H9 (cell line): Measurements from ENCODE around the gene RAB11FIP4. TPM values are rescaled to one million over a fixed set of nuclear protein-coding genes. Genes with fewer than 3 reads are reported as not detected.

Source experiments
- DNase-seq: peaks from one replicate; pipeline ENCODE4 v3.0.0-alpha.2; 2017
- H2AFZ ChIP-seq: one replicate; pipeline ENCODE4 v1.6.1; 2013; ENCODE audit warnings: mild to moderate bottlenecking, low read length, control low read depth, moderate library complexity
- H2AK5ac ChIP-seq: 2 replicates; pipeline ENCODE4 v1.6.1; 2013; ENCODE audit warnings: low read length, control low read depth, mixed read lengths; ENCODE audit not compliant: insufficient read length
- H2BK120ac ChIP-seq: one replicate; pipeline ENCODE4 v1.6.1; 2013; ENCODE audit warnings: low read depth, mild to moderate bottlenecking, low read length, control low read depth, inconsistent platforms; ENCODE audit not compliant: poor library complexity, severe bottlenecking
- H2BK12ac ChIP-seq: 2 replicates; pipeline ENCODE4 v1.6.1; 2013; ENCODE audit warnings: low read length, control low read depth, mixed read lengths, low read depth; ENCODE audit not compliant: insufficient read length
- H2BK15ac ChIP-seq: 2 replicates; pipeline ENCODE4 v1.6.1; 2013; ENCODE audit warnings: low read depth, low read length, control low read depth
- H2BK20ac ChIP-seq: one replicate; pipeline ENCODE4 v1.6.1; 2013; ENCODE audit warnings: low read depth, mild to moderate bottlenecking, low read length, control low read depth, inconsistent platforms; ENCODE audit not compliant: poor library complexity, severe bottlenecking
- H2BK5ac ChIP-seq: 2 replicates; pipeline ENCODE4 v1.6.1; 2013; ENCODE audit warnings: low read length, control low read depth, mixed read lengths; ENCODE audit not compliant: insufficient read length
- H3K14ac ChIP-seq: 2 replicates; pipeline ENCODE4 v1.6.1; 2013; ENCODE audit warnings: low read length, control low read depth; ENCODE audit not compliant: insufficient read depth
- H3K18ac ChIP-seq: 2 replicates; pipeline ENCODE4 v1.6.1; 2013; ENCODE audit warnings: low read depth, mild to moderate bottlenecking, mixed read lengths, low read length, control low read depth; ENCODE audit not compliant: insufficient read length
- H3K23ac ChIP-seq: 2 replicates; pipeline ENCODE4 v1.6.1; 2013; ENCODE audit warnings: low read length, control low read depth, mixed read lengths, low read depth; ENCODE audit not compliant: insufficient read length
- H3K23me2 ChIP-seq: 2 replicates; pipeline ENCODE4 v1.6.1; 2013; ENCODE audit warnings: low read depth, mild to moderate bottlenecking, mixed read lengths, low read length, control low read depth; ENCODE audit not compliant: insufficient read length, poor library complexity, severe bottlenecking
- H3K27ac ChIP-seq: 2 replicates; pipeline ENCODE4 v1.5.1; 2013; ENCODE audit warnings: low read length, control low read depth, mixed read lengths, low read depth; ENCODE audit not compliant: insufficient read length
- H3K27me3 ChIP-seq: 2 replicates; pipeline ENCODE4 v1.6.1; 2013; ENCODE audit warnings: low read length, control low read depth, inconsistent platforms; ENCODE audit not compliant: insufficient read depth
- H3K4ac ChIP-seq: 2 replicates; pipeline ENCODE4 v1.6.1; 2013; ENCODE audit warnings: low read depth, mild to moderate bottlenecking, control low read depth, inconsistent platforms, low read length, moderate library complexity
- H3K4me1 ChIP-seq: 2 replicates; pipeline ENCODE4 v1.6.1; 2013; ENCODE audit warnings: low read length, control low read depth, inconsistent platforms; ENCODE audit not compliant: insufficient read depth
- H3K4me2 ChIP-seq: 2 replicates; pipeline ENCODE4 v1.6.1; 2013; ENCODE audit warnings: low read length, control low read depth, mixed read lengths; ENCODE audit not compliant: insufficient read length, insufficient read depth
- H3K56ac ChIP-seq: 2 replicates; pipeline ENCODE4 v1.6.1; 2013; ENCODE audit warnings: low read depth, mild to moderate bottlenecking, mixed read lengths, low read length, control low read depth; ENCODE audit not compliant: insufficient read length
- H3K79me1 ChIP-seq: 2 replicates; pipeline ENCODE4 v1.6.1; 2013; ENCODE audit warnings: low read depth, mild to moderate bottlenecking, moderate library complexity, low read length, control low read depth, inconsistent platforms; ENCODE audit not compliant: insufficient read depth, poor library complexity, severe bottlenecking
- H3K79me2 ChIP-seq: 2 replicates; pipeline ENCODE4 v1.6.1; 2013; ENCODE audit warnings: low read length, control low read depth, inconsistent platforms; ENCODE audit not compliant: insufficient read depth
- H3K9ac ChIP-seq: 2 replicates; pipeline ENCODE4 v1.6.1; 2013; ENCODE audit warnings: low read length, control low read depth, mixed read lengths; ENCODE audit not compliant: insufficient read length; ENCODE audit errors: extremely low read depth
- H3K9me3 ChIP-seq: one replicate; pipeline ENCODE4 v1.6.1; 2013; ENCODE audit warnings: low read depth, low read length, inconsistent platforms; ENCODE audit not compliant: control insufficient read depth
- H3T11ph ChIP-seq: one replicate; pipeline ENCODE4 v1.6.1; 2013; ENCODE audit warnings: mild to moderate bottlenecking, low read length, control low read depth, inconsistent platforms
- H4K20me1 ChIP-seq: one replicate; pipeline ENCODE4 v1.6.1; 2013; ENCODE audit not compliant: control insufficient read depth, insufficient read length, insufficient read depth
- H4K5ac ChIP-seq: 2 replicates; pipeline ENCODE4 v1.6.1; 2013; ENCODE audit warnings: low read depth, mild to moderate bottlenecking, mixed read lengths, low read length, control low read depth; ENCODE audit not compliant: insufficient read length
- H4K8ac ChIP-seq: replicated peaks from 2 replicates; pipeline ENCODE4 v1.6.1; 2013; ENCODE audit warnings: low read length, control low read depth, mixed read lengths, low read depth; ENCODE audit not compliant: insufficient read length
- H4K91ac ChIP-seq: 2 replicates; pipeline ENCODE4 v1.6.1; 2013; ENCODE audit warnings: low read depth, mild to moderate bottlenecking, moderate library complexity, mixed read lengths, low read length, control low read depth; ENCODE audit not compliant: insufficient read length
- H3K27ac Mint-ChIP-seq, 3 experiments: 2 replicates in 2 of 3; 3 replicates in 1 of 3; pipeline ENCODE4 v1.8.0; 2020 to 2021; ENCODE audit warnings: mixed read lengths in 3 of 3, mild to moderate bottlenecking in 1 of 3, moderate library complexity in 1 of 3
- H3K27me3 Mint-ChIP-seq: 2 replicates; pipeline ENCODE4 v1.8.0; 2021; ENCODE audit warnings: low read depth, mild to moderate bottlenecking, moderate library complexity, mixed read lengths
- H3K36me3 Mint-ChIP-seq, 3 experiments: 2 replicates in 2 of 3; 3 replicates in 1 of 3; pipeline ENCODE4 v1.8.0; 2020 to 2021; ENCODE audit warnings: low read depth in 3 of 3, mixed read lengths in 3 of 3; ENCODE audit not compliant: insufficient read depth in 1 of 3
- H3K4me1 Mint-ChIP-seq, 2 experiments: 2 replicates each; pipeline ENCODE4 v1.8.0; 2020; ENCODE audit warnings: mixed read lengths in 2 of 2
- H3K4me3 Mint-ChIP-seq, 2 experiments: 2 replicates in 1 of 2; 3 replicates in 1 of 2; pipeline ENCODE4 v1.8.0; 2020 to 2021; ENCODE audit warnings: mild to moderate bottlenecking in 2 of 2, mixed read lengths in 2 of 2, moderate library complexity in 1 of 2
- H3K9me3 Mint-ChIP-seq, 2 experiments: 2 replicates in 1 of 2; 3 replicates in 1 of 2; pipeline ENCODE4 v1.8.0; 2020; ENCODE audit warnings: mild to moderate bottlenecking in 2 of 2, mixed read lengths in 2 of 2, moderate library complexity in 1 of 2
- CTCF ChIP-seq: fragments of 200-600 bp; sonication (generic); conservative IDR thresholded peaks from 3 replicates; pipeline ENCODE4 v1.8.0; 2021; ENCODE audit warnings: antibody characterized with exemption, mild to moderate bottlenecking
- WGBS: extraction: QIAGEN DNeasy Blood & Tissue Kit; methylation state at CpG from one replicate; pipeline ENCODE4 v1.1.7; 2013; ENCODE audit warnings: missing lambda C conversion rate, low lambda C conversion rate, mixed read lengths; ENCODE audit not compliant: insufficient read length; ENCODE audit errors: extremely low coverage; 5-methylcytosine and 5-hydroxymethylcytosine counted together
- total RNA-seq: library from RNA; stranded (reverse); gene quantifications from 2 replicates; pipeline ENCODE4 v1.2.1, GENCODE V29; 2021

The RAB11FIP4 gene
- total RNA-seq, 1 experiment from 2014 or later, result 25.7 TPM

GRCh38 chr17:31512104-31512740 lies 120.7 kb downstream of the RAB11FIP4 start:
- no peak overlapping the region for H3K18ac ChIP-seq
- no peak overlapping the region for H2AK5ac ChIP-seq
- peaks cover 5% of the 10 kb centered on the region for H3K79me1 ChIP-seq
- no peak overlapping the region for H2BK15ac ChIP-seq
- DNase-seq, result no peak
- H4K20me1 ChIP-seq, result peaks cover 4% of the 10 kb centered on the region
- Mint-ChIP-seq H3K27me3 (no peaks in the 10 kb centered on the region), H3K4me3 (no peak overlapping the region), H3K4me1 (peaks cover 9 to 16% of the 10 kb centered on the region in 2 experiments), H3K36me3 (no peaks in the 10 kb centered on the region; a peak in 1 of 7 replicates), H3K9me3 (no peaks in the 10 kb centered on the region; a peak in 1 of 5 replicates), H3K27ac (no peak overlapping the region)
- H2BK5ac ChIP-seq, result no peak overlapping the region
- H4K91ac ChIP-seq, result no peak overlapping the region
- no peak overlapping the region for H3K56ac ChIP-seq
- H3K79me2 ChIP-seq, result no peaks in the 10 kb centered on the region
- no CpG with 5 or more reads among the region's 15 CpGs for WGBS
- no peak overlapping the region for H2BK20ac ChIP-seq
- no peak overlapping the region; the same call in 1 of the 2 replicates for H3K14ac ChIP-seq
- H3K23me2 ChIP-seq, result no peaks in the 10 kb centered on the region
- no peak overlapping the region for H2BK12ac ChIP-seq
- no peak overlapping the region for H2BK120ac ChIP-seq
- H3K23ac ChIP-seq, result no peak overlapping the region
- no peak for TF ChIP-seq CTCF
- no peak overlapping the region for H3K27ac ChIP-seq
- H4K8ac ChIP-seq, result no peak overlapping the region
- H3K4me2 ChIP-seq, result no peak overlapping the region
- no peaks in the 10 kb centered on the region for H3K27me3 ChIP-seq
- H3T11ph ChIP-seq, result no peak overlapping the region
- H2AFZ ChIP-seq, result no peak overlapping the region
- no peaks in the 10 kb centered on the region for H3K9me3 ChIP-seq
- no peak overlapping the region for H3K9ac ChIP-seq
- H3K4me1 ChIP-seq, result no peaks in the 10 kb centered on the region
- no peak overlapping the region for H4K5ac ChIP-seq
- no peak overlapping the region for H3K4ac ChIP-seq
